Mesothelial cell of epicardium (in vitro differentiated cells): ENCODE measurements around the gene DMD. TPM values are rescaled to one million over a fixed set of nuclear protein-coding genes. Genes with fewer than 3 reads are reported as not detected.

Source experiments
- DNase-seq, 2 experiments: peaks; one replicate each; pipeline ENCODE4 v3.0.0; 2021; ENCODE audit warnings: low spot score in 2 of 2; ENCODE audit not compliant: unreplicated experiment in 2 of 2
- H3K27ac Mint-ChIP-seq: 2 replicates; pipeline ENCODE4 v1.8.0; 2021; ENCODE audit warnings: mixed read lengths
- H3K27me3 Mint-ChIP-seq: 2 replicates; pipeline ENCODE4 v1.8.0; 2021; ENCODE audit warnings: low read depth, mixed read lengths
- H3K36me3 Mint-ChIP-seq: 2 replicates; pipeline ENCODE4 v1.8.0; 2021; ENCODE audit warnings: mixed read lengths
- H3K4me1 Mint-ChIP-seq: 2 replicates; pipeline ENCODE4 v1.8.0; 2021; ENCODE audit warnings: mixed read lengths
- H3K4me3 Mint-ChIP-seq: 2 replicates; pipeline ENCODE4 v1.8.0; 2021; ENCODE audit warnings: mild to moderate bottlenecking, moderate library complexity, mixed read lengths
- H3K9me3 Mint-ChIP-seq: 2 replicates; pipeline ENCODE4 v1.8.0; 2021; ENCODE audit warnings: mixed read lengths
- CTCF ChIP-seq: fragments of 200-600 bp; sonication (generic); IDR thresholded peaks from one replicate; pipeline ENCODE4 v1.5.0; 2021; ENCODE audit warnings: antibody characterized with exemption; ENCODE audit not compliant: unreplicated experiment
- total RNA-seq: library from RNA; stranded (reverse); gene quantifications from 3 replicates; pipeline ENCODE4 v1.2.1, GENCODE V29; 2021

Gene DMD
- total RNA-seq, 1 donor from 2014 or later: 79.4 TPM

- Mint-ChIP-seq H3K27me3 (no peaks in the 10 kb centered on the region), H3K4me3 (no peak overlapping the region), H3K36me3 (peaks cover 2% of the 10 kb centered on the region), H3K27ac (no peak overlapping the region), H3K4me1 (peaks cover 7% of the 10 kb centered on the region), H3K9me3 (peaks cover 43% of the 10 kb centered on the region)
- TF ChIP-seq CTCF: no peak
- DNase-seq: no peak
Measured at GRCh38 chrX:31606771-31607170, 1604.6 kb downstream of the DMD start.

GRCh38 chrX:31604629-31605221 lies 1606.6 kb downstream of the DMD start:
- Mint-ChIP-seq H3K4me1 (peaks cover 7% of the 10 kb centered on the region), H3K27ac (no peak overlapping the region), H3K36me3 (peaks cover 2% of the 10 kb centered on the region), H3K27me3 (no peaks in the 10 kb centered on the region), H3K9me3 (peaks cover 42% of the 10 kb centered on the region), H3K4me3 (no peak overlapping the region)
- no peak for TF ChIP-seq CTCF
- DNase-seq: no peak

GRCh38 chrX:31603411-31604120 lies 1607.8 kb downstream of the DMD start:
- DNase-seq: no peak
- TF ChIP-seq CTCF: no peak
- peak overlapping the region; percentile 19 for H3K27ac Mint-ChIP-seq
- H3K27me3 Mint-ChIP-seq: no peaks in the 10 kb centered on the region
- peaks cover 34% of the 10 kb centered on the region for H3K9me3 Mint-ChIP-seq
- peaks cover 8% of the 10 kb centered on the region for H3K4me1 Mint-ChIP-seq
- peaks cover 2% of the 10 kb centered on the region for H3K36me3 Mint-ChIP-seq
- H3K4me3 Mint-ChIP-seq: no peak overlapping the region

GRCh38 chrX:31600823-31601222 lies 1610.5 kb downstream of the DMD start:
- no peak for TF ChIP-seq CTCF
- no peak for DNase-seq
- peaks cover 2% of the 10 kb centered on the region for H3K36me3 Mint-ChIP-seq
- H3K4me3 Mint-ChIP-seq: no peak overlapping the region
- H3K27me3 Mint-ChIP-seq: no peaks in the 10 kb centered on the region
- no peak overlapping the region for H3K27ac Mint-ChIP-seq
- H3K4me1 Mint-ChIP-seq: peaks cover 11% of the 10 kb centered on the region
- H3K9me3 Mint-ChIP-seq: peaks cover 30% of the 10 kb centered on the region

GRCh38 chrX:31593353-31593752 lies 1618.0 kb downstream of the DMD start:
- DNase-seq: no peak
- H3K27ac Mint-ChIP-seq: no peak overlapping the region
- H3K4me3 Mint-ChIP-seq: no peak overlapping the region
- TF ChIP-seq CTCF: no peak
- no peaks in the 10 kb centered on the region for H3K36me3 Mint-ChIP-seq
- peaks cover 5% of the 10 kb centered on the region for H3K4me1 Mint-ChIP-seq
- peaks cover 34% of the 10 kb centered on the region for H3K9me3 Mint-ChIP-seq
- H3K27me3 Mint-ChIP-seq: no peaks in the 10 kb centered on the region
